CD4-positive, alpha-beta memory T cell (primary cell): Measurements from ENCODE around the gene NANOS1. TPM values are rescaled to one million over a fixed set of nuclear protein-coding genes. Genes with fewer than 3 reads are reported as not detected.
A peak's percentile ranks its signal among the peaks of the same experiment; 100 is the strongest.

Experiments
- CTCF ChIA-PET: fragments of 350-600 bp; sonication (Branson Sonifier 250); formaldehyde crosslinking; loops from one replicate; lab custom pipeline; 2021; ENCODE audit warnings: inconsistent platforms; ENCODE audit not compliant: partially characterized antibody; lab: Charles Lee
- POLR2A ChIA-PET: fragments of 350-600 bp; sonication (Branson Sonifier 250); formaldehyde crosslinking; loops from one replicate; lab custom pipeline; 2021; ENCODE audit not compliant: partially characterized antibody; lab: Charles Lee
- DNase-seq, 5 donors: peaks; one replicate each; pipeline versions ENCODE4 v3.0.0 to v3.0.0-alpha.2; 2020 to 2022; ENCODE audit warnings: mixed read lengths in 1 of 5
- H3K27ac ChIP-seq: one replicate; pipeline ENCODE4 v1.7.0; 2013; ENCODE audit warnings: low read depth, low read length
- H3K27me3 ChIP-seq: 2 replicates; pipeline ENCODE4 v1.7.0; 2013; ENCODE audit warnings: mild to moderate bottlenecking, low read length, moderate library complexity; ENCODE audit not compliant: insufficient read depth
- H3K36me3 ChIP-seq: 2 replicates; pipeline ENCODE4 v1.7.0; 2013; ENCODE audit warnings: mild to moderate bottlenecking, low read length, moderate library complexity; ENCODE audit not compliant: insufficient read depth
- H3K4me1 ChIP-seq: 2 replicates; pipeline ENCODE4 v1.7.0; 2013; ENCODE audit warnings: mild to moderate bottlenecking, low read length, moderate library complexity; ENCODE audit not compliant: insufficient read depth
- H3K4me3 ChIP-seq, 2 donors: one replicate each; pipeline ENCODE4 v1.7.0; 2013; ENCODE audit warnings: low read length in 2 of 2, mild to moderate bottlenecking in 1 of 2
- H3K9me3 ChIP-seq, 2 donors: one replicate each; pipeline ENCODE4 v1.7.0; 2013; ENCODE audit warnings: low read length in 2 of 2, control low read depth in 1 of 2; ENCODE audit not compliant: control insufficient read depth in 1 of 2
- H3K27ac Mint-ChIP-seq, 7 donors: one replicate each; pipeline ENCODE4 v1.8.0; 2020 to 2021; ENCODE audit warnings: mixed read lengths in 7 of 7, mild to moderate bottlenecking in 6 of 7, inconsistent platforms in 3 of 7, moderate library complexity in 3 of 7
- H3K27me3 Mint-ChIP-seq, 2 donors: one replicate each; pipeline ENCODE4 v1.8.0; 2020 to 2021; ENCODE audit warnings: mixed read lengths in 2 of 2
- H3K36me3 Mint-ChIP-seq, 2 donors: one replicate each; pipeline ENCODE4 v1.8.0; 2020 to 2021; ENCODE audit warnings: mixed read lengths in 2 of 2, inconsistent platforms in 1 of 2, mild to moderate bottlenecking in 1 of 2
- H3K4me1 Mint-ChIP-seq, 4 donors: one replicate each; pipeline ENCODE4 v1.8.0; 2020 to 2021; ENCODE audit warnings: mixed read lengths in 4 of 4, mild to moderate bottlenecking in 1 of 4
- H3K4me3 Mint-ChIP-seq, 8 donors: one replicate each; pipeline ENCODE4 v1.8.0; 2020 to 2021; ENCODE audit warnings: mixed read lengths in 8 of 8, mild to moderate bottlenecking in 7 of 8, moderate library complexity in 6 of 8, inconsistent platforms in 3 of 8
- H3K9me3 Mint-ChIP-seq, 8 donors: one replicate each; pipeline ENCODE4 v1.8.0; 2020 to 2021; ENCODE audit warnings: mixed read lengths in 8 of 8, mild to moderate bottlenecking in 5 of 8, inconsistent platforms in 3 of 8, moderate library complexity in 1 of 8
- intact Hi-C: fragments of 100-400 bp; cut with micrococcal nuclease; formaldehyde crosslinking; loops from one replicate; pipeline ENCODE4 v1.15.1; 2023
- polyA plus RNA-seq, 2 donors: library from polyadenylated mRNA; unstranded; fragments of 300-500 nt; fragmentation: Illumina TruSeq; gene quantifications; one replicate each; pipeline ENCODE4 v1.2.3, GENCODE V29; 2021
- total RNA-seq, 2 experiments: library from RNA; stranded (reverse); gene quantifications; one replicate each; pipeline ENCODE4 v1.2.3, GENCODE V29; 2021

The NANOS1 gene
- total and polyA plus RNA-seq, 4 experiments from 2014 or later, result 0.11 to 0.64 (median 0.49) TPM; not detected in 1

DNA sequence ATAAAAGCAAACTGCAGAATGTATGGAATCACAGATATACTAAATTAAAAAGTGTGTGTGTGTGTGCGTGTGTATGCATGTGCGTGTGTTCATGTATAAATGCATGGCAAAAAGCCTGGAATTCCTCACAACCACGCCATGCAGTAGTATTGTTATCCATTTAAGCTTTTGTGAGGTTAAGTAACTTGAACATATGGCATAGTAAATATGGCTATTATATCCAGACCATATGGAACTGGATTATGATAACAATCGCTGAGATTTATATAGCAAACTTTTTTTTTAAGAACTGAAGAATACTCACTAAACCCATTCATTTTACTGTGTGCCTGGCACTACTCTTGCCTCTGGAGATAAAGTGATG is 22.3 kb upstream of the NANOS1 start:
- Mint-ChIP-seq H3K36me3 (no peaks in the 10 kb centered on the region), H3K4me1 (no peaks in the 10 kb centered on the region), H3K27me3 (peaks cover 6 to 15% of the 10 kb centered on the region in 2 donors), H3K4me3 (no peak overlapping the region), H3K9me3 (no peaks in the 10 kb centered on the region), H3K27ac (no peak overlapping the region)
- no peaks in the 10 kb centered on the region for H3K4me1 ChIP-seq
- no peak overlapping the region for H3K27ac ChIP-seq
- no peaks in the 10 kb centered on the region for H3K27me3 ChIP-seq
- H3K4me3 ChIP-seq, result no peak overlapping the region
- CTCF ChIA-PET, result no interaction called here
- DNase-seq, result no peak
- POLR2A ChIA-PET, result no interaction called here
- H3K36me3 ChIP-seq, result no peaks in the 10 kb centered on the region
- H3K9me3 ChIP-seq, result no peaks in the 10 kb centered on the region
- intact Hi-C loops, result no loop called here

DNA sequence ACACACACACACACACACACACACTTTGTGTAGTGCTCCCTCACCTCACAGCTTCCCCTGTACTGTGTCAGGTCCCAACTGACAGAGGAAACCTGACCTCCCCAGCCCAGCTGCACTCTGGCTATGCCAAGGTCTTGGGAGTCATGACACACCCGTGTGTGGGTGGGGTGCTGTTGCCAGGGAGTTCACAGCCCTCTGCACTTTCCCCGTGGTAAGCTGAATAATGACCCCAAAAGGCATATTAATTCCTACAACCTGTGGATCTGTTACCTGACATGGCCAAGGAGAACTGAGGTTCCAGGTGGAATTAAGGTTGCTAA is 8.9 kb upstream of the NANOS1 start:
- CTCF ChIA-PET, result no interaction called here
- Mint-ChIP-seq H3K27me3 (peaks cover 2 to 7% of the 10 kb centered on the region in 2 donors), H3K9me3 (peaks cover 0 to 2% (median 0%) of the 10 kb centered on the region in 8 donors), H3K27ac (peak overlapping the region in 1 of 7 donors; percentile 49), H3K36me3 (no peaks in the 10 kb centered on the region), H3K4me1 (peaks cover 0 to 4% (median 0%) of the 10 kb centered on the region in 4 donors), H3K4me3 (no peak overlapping the region)
- Histone ChIP-seq H3K4me1 (no peaks in the 10 kb centered on the region), H3K36me3 (no peaks in the 10 kb centered on the region), H3K27ac (no peak overlapping the region), H3K9me3 (no peaks in the 10 kb centered on the region), H3K4me3 (no peak overlapping the region), H3K27me3 (no peaks in the 10 kb centered on the region)
- intact Hi-C loops, result no loop called here
- DNase-seq, result no peak
- POLR2A ChIA-PET, result no interaction called here

DNA sequence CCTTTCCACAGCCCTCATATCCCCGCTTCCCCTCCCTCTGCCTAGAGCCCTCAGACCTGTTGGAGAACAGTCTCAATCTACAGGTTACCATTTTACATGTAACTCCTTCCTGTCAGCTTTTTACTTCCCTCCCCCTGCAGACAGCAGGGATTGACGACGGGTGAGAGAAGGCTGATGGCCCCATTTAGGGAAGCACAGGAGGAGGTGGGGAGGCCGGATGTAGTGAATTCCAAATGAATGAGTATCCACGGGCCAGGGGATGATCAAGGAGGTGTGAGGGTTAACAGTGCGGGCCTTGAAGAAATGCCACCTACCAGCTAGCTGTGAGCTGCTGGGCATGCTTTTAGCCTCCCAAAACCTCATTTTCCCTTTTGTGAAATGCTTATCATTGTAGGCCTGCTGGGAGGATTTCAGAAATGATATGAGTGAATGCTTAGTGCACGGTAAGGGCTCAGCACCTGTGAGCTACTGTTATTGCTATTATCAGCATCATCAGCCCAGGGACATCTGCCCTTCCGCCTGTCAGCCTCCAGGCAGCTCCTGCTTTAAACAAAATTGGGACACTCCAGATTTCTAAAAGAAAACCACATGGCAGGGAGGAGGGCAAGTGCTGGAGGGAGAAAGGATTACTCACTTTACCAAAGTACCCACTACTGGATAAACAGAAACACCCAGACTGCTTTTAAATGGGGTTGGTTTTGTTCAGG is 6.5 kb upstream of the NANOS1 start:
- H3K4me1 Mint-ChIP-seq, result peaks cover 0 to 4% (median under 1%) of the 10 kb centered on the region in 4 donors
- H3K27ac Mint-ChIP-seq, result no peak overlapping the region
- peaks cover 0 to 3% of the 10 kb centered on the region in 2 donors for H3K27me3 Mint-ChIP-seq
- no peaks in the 10 kb centered on the region for H3K36me3 Mint-ChIP-seq
- no peak overlapping the region for H3K27ac ChIP-seq
- POLR2A ChIA-PET, result no interaction called here
- no peaks in the 10 kb centered on the region for H3K9me3 ChIP-seq
- no peak overlapping the region for H3K4me3 ChIP-seq
- no peaks in the 10 kb centered on the region for H3K36me3 ChIP-seq
- no peaks in the 10 kb centered on the region for H3K27me3 ChIP-seq
- no peaks in the 10 kb centered on the region for H3K4me1 ChIP-seq
- no peak overlapping the region for H3K4me3 Mint-ChIP-seq
- peaks cover 0 to 2% (median 0%) of the 10 kb centered on the region in 8 donors for H3K9me3 Mint-ChIP-seq
- CTCF ChIA-PET, result interaction anchor here (0.6 kb wide), 1 partner anchor 677 kb away, joined by 4 read pairs; no protein-coding TSS in a partner anchor
- DNase-seq, result no peak
- intact Hi-C loops, result no loop called here

DNA sequence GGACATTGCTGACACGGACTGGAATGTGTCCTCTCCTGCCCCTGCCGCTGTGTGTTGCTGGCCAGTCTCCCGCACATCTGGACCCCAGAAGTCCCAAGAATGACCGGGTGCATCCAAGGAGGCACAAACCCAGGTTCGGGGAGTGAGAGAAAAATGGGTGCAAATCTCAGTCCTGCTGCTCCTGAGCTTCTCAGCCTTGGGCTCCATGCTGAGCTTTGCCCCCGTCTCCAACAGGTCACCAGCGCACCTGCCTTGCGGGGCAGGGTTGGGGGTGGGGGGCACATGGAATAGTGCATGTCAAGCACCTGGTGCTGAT is 6.0 kb upstream of the NANOS1 start:
- Mint-ChIP-seq H3K4me3 (no peak overlapping the region), H3K27me3 (peaks cover 0 to 3% of the 10 kb centered on the region in 2 donors), H3K4me1 (peaks cover 0 to 7% (median 3%) of the 10 kb centered on the region in 4 donors), H3K9me3 (peaks cover 0 to 2% (median 0%) of the 10 kb centered on the region in 8 donors), H3K27ac (no peak overlapping the region), H3K36me3 (no peaks in the 10 kb centered on the region)
- Histone ChIP-seq H3K27me3 (no peaks in the 10 kb centered on the region), H3K9me3 (no peaks in the 10 kb centered on the region), H3K4me3 (no peak overlapping the region), H3K27ac (no peak overlapping the region), H3K4me1 (no peaks in the 10 kb centered on the region), H3K36me3 (no peaks in the 10 kb centered on the region)
- POLR2A ChIA-PET, result no interaction called here
- intact Hi-C loops, result no loop called here
- no peak for DNase-seq
- CTCF ChIA-PET, result interaction anchor here (0.6 kb wide), 1 partner anchor 676 kb away, joined by 4 read pairs; no protein-coding TSS in a partner anchor

DNA sequence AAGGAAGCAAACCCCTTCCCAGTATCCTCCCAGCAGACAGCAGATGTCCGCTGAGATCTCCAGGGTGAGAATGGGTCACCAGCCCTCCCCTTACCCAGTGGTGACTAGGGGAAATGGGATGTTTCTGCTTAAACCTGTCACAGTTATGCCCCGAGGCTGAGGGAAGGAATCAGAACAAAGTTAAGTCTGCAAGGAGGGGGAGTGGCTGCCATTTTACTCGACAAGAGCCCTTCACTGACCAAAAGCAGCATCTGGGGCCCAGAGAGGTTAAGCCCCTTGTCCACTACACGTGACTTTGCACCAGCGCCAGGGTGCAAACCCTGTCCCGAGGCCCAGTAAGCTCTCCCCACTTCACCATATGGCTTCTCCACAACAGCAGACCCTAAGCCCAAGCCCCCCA is 4.6 kb upstream of the NANOS1 start:
- no peak overlapping the region for H3K4me3 ChIP-seq
- no peaks in the 10 kb centered on the region for H3K27me3 ChIP-seq
- H3K27ac ChIP-seq, result no peak overlapping the region
- Mint-ChIP-seq H3K36me3 (no peaks in the 10 kb centered on the region), H3K27me3 (no peaks in the 10 kb centered on the region), H3K9me3 (no peaks in the 10 kb centered on the region), H3K4me1 (peaks cover 0 to 12% (median 5%) of the 10 kb centered on the region in 4 donors), H3K4me3 (no peak overlapping the region), H3K27ac (no peak overlapping the region)
- H3K9me3 ChIP-seq, result no peaks in the 10 kb centered on the region
- intact Hi-C loops, result no loop called here
- POLR2A ChIA-PET, result no interaction called here
- peaks cover 7% of the 10 kb centered on the region for H3K4me1 ChIP-seq
- no peak for DNase-seq
- CTCF ChIA-PET, result no interaction called here
- H3K36me3 ChIP-seq, result no peaks in the 10 kb centered on the region

DNA sequence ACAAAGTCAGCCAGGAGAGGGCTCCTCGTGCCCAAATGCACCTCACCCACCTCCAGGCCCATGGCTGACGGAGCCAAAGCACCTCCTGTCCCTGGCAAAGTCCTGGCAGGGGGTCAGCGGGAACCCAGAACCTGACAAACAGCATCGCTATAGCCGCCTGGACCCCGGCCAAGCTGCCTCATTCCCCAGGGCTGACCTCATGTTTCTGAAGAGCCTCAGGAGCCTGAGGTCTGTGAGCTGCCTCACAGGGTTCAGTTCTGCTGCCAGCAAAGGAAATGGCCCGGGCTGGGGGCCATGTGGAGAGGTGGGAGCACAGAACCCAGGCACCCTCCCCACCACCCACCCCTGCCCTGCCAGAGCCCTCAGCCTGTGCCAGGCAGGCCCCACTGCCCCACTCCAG is 4.2 kb upstream of the NANOS1 start:
- no peak overlapping the region for H3K27ac Mint-ChIP-seq
- no peaks in the 10 kb centered on the region for H3K9me3 Mint-ChIP-seq
- H3K36me3 Mint-ChIP-seq, result no peaks in the 10 kb centered on the region
- Histone ChIP-seq H3K4me3 (no peak overlapping the region), H3K27ac (no peak overlapping the region), H3K4me1 (peaks cover 7% of the 10 kb centered on the region), H3K9me3 (no peaks in the 10 kb centered on the region), H3K36me3 (no peaks in the 10 kb centered on the region), H3K27me3 (no peaks in the 10 kb centered on the region)
- DNase-seq, result no peak
- no peak overlapping the region for H3K4me3 Mint-ChIP-seq
- POLR2A ChIA-PET, result no interaction called here
- no peaks in the 10 kb centered on the region for H3K27me3 Mint-ChIP-seq
- peaks cover 0 to 12% (median 5%) of the 10 kb centered on the region in 4 donors for H3K4me1 Mint-ChIP-seq
- intact Hi-C loops, result no loop called here
- CTCF ChIA-PET, result no interaction called here

DNA sequence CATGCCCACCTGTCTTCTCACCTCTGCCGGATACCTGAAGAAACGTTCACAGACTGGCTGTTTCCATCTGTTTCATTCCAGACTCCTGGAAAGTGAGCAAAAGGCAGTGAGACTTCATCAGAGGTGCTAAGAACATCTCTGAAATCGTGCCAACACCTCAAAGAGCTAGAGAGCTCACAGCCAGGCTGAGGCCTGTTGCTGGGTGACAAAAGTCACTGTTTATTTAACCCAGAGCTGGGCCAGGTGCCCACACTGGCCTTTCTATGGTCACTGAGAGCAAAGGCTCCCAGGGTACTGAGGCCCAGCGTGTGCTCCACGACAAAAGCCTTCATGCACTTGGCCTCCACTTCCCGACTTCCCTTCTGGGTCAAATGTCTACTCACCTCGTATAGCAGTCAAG is 3.7 kb upstream of the NANOS1 start:
- Histone ChIP-seq H3K27me3 (no peaks in the 10 kb centered on the region), H3K4me3 (no peak overlapping the region), H3K9me3 (no peaks in the 10 kb centered on the region), H3K4me1 (peaks cover 7% of the 10 kb centered on the region), H3K27ac (no peak overlapping the region), H3K36me3 (no peaks in the 10 kb centered on the region)
- Mint-ChIP-seq H3K4me3 (no peak overlapping the region), H3K9me3 (no peaks in the 10 kb centered on the region), H3K27ac (peak overlapping the region in 1 of 7 donors; percentile 32), H3K27me3 (no peaks in the 10 kb centered on the region), H3K36me3 (no peaks in the 10 kb centered on the region), H3K4me1 (peaks cover 1 to 12% (median 6%) of the 10 kb centered on the region in 4 donors)
- CTCF ChIA-PET, result no interaction called here
- no peak for DNase-seq
- intact Hi-C loops, result no loop called here
- POLR2A ChIA-PET, result no interaction called here
